DMS153 (cell line): ENCODE results near the gene SELENOT.
"Not testable (repeated sequence)": the region's sequence is repeated elsewhere in the genome, so short reads cannot be mapped to it uniquely, and the experiment has no call there.

Experiments
- DNase-seq: peaks from one replicate; lab custom pipeline; 2025; lab: John Stamatoyannopoulos, UW

Gene SELENOT

DNA sequence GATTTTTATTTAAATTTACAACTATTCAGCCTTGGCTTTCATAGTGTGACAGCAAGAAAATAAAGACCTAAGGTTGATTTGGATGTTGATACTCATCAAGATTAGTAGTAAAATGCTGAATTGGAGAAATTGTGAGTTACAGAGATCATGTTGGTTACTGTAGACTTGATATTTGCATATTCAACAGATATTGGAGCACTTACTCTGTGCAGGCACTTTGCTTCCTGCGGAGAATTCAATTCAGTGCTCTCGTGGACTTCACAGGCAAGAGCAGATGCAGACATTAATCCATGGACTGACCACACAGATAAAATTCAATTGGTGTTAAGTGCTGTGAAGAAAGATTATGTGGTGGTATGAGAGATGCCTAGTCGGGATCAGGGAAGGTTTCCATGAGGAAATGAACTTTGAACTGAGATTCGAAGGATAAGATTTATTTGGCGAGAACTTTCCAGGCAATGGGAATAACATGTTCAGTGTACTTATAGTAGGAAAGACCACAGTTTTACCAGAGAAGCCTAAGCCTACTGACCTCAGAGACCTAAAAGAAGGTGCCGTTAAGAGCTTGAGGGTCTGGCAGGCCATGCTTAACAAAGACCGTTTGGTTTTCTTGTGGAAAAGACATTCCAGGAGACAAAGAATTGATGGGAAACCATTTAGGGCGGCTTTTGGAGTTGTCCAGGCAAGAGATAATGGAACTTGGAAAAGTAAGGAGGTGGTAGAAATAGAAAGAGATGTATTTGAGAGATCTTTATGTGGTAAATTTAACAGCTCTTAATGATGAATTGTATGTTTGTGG lies 4.3 kb downstream of the SELENOT start:
- no peak for DNase-seq

DNA sequence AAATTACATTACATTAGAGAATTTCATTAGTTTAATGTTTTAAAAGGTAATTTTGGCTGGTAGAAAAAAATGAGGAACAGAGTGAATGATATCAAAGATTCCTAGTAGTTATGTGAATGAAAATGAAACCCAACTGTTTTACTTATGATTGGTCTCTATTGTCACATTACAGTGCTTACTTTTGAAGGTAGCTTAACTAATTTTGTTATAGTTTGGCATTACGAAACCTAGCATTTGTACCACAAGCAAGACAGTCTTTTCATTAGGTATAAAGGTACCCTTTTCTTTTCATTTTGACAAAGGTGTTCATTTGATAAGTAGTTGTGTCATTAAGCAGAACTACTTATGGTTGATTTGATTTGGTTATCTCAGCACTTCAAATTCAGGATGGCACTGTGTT lies 6.9 kb downstream of the SELENOT start:
- DNase-seq = no peak

DNA sequence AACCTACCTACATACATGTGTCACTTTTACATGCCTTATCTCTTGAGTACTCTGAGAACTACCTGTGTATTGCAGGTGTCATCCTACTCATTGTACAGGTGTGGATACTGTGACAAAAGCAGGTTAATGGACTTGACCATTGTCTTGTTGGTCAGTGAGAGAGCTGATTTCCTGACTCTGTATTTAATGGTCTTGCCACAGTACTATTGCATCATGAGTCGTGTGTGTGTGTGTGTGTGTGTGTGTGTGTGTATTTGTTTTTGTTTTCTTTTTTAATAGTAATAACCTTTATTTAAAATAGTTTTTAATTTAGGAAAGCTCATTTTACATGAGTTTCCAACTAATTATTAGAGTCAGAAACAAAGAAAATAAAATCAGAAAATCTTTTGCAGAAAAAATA lies 7.7 kb downstream of the SELENOT start:
- no peak for DNase-seq

DNA sequence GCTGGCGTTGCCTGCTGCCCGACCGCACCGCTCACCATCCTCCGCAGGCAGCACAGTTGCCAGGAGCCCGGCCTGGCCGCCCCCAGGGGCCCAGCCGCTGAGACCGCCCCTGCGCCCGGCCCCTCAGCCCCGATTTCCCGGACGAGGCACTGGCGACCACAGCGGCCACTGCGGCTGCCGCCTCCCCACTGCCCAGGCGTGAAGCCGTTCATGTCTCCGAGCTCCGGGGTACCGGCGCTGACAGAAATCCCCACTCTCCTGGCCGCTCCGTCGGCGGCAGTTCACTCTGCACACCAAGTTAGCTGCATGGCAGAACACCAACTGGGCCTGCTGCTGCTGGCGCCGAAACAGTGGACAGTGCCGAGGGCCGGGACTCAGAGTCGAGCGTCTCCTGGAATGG lies 8.5 kb downstream of the SELENOT start:
- DNase-seq = no peak

DNA sequence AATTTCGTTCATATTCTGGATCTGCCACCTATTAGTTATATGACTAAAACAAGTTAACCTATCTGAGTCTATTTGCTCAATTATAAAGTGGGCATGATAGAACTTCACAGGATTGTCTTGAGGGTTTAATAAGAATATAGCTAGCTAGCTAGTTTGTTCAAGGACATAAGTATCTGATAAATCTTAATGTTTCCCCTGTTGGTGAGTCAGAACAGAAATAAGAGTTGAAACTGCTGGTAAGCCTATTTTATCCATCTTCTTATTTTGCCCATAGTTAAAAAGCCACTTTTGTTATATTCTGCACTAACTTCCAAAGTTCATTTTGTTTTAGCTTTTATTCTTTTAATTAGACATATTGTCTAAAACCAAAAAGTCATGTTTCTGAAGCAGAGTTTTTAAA lies 9.4 kb downstream of the SELENOT start:
- no peak for DNase-seq

DNA sequence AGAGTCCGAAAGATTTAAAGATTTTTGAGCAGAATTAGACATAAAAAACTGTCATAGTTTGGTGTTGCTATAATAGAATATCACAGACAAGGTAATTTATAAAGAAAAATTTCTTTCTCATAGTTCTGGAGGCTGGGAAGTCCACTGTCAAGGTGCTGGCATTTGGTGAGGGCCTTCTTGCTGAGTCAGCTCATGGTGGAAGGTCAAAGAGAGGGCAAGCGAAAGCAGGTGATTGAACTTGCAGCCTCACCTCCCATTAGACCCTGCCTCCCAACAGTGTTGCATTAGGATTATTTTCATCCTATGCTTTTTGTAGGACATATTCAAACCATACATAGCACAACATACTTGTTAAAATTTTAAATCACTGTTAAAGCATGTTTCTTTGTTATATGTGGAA lies 9.9 kb downstream of the SELENOT start:
- DNase-seq = no peak

DNA sequence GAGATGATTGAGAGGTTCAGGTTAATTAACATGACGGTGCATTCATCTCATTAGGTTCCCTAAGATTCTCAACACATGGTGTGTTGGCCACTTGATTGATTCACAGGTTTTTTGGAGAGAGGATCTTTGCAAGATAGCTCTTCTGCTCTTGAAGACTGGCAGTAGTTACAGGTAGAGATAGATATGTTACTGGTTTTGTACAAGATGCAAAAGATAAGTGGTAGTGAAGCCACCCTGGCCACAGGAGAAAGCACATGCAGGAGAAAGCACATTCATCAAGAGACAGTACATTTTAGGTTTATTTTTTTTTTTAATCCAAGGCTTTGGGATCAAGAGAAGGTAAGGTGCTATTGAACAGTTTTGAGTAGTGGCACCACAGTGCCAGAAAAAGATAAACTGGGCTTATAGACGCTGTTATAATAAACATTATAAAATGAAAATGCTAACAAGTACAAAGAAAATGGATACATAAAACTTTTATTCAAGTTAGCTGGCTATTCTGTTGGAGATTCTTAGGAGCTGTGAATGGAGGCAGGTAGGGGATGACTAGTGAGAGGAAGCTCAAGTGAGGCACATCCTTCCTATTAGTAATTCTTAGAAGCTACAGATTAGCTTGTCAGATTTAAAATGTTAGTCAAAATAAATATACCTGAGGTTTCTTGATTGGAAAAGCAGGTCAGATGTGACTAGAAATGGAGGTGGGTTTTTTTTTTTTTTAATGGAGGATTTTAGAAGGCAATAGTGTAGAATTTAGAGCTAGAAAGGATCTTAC lies 10.8 kb downstream of the SELENOT start:
- no peak for DNase-seq

DNA sequence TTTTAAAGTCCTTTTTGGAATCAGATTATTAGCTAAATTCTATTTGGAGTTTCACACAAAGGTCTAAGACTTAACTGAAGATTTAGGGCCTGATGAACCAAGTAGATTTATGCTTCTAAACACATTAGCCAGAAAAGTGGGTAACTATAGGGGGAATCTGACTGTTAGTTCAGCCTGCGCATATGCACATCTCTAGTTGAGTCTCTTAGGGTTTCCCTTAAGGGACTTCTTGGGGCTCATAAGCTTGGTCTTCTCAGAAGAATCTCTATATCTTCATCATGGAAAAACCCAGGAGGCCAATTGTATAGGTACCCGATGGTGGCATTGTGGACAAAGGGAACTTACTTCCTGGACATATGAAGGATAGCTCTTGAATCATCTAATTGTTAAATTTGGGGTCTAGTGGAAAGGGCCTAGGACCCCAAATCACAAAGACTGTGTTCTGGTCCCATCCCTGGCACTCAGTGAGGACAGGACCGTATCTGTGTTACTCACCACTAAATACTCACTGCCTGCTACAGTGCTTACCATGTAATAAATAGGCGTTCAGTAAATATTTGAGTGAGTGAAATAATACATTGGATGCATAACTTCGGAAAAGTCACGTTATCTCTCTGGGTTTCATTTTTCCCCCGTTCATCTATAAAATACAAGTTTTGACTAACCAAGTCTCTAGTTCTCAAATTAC lies 17.0 kb downstream of the SELENOT start:
- DNase-seq = no peak

DNA sequence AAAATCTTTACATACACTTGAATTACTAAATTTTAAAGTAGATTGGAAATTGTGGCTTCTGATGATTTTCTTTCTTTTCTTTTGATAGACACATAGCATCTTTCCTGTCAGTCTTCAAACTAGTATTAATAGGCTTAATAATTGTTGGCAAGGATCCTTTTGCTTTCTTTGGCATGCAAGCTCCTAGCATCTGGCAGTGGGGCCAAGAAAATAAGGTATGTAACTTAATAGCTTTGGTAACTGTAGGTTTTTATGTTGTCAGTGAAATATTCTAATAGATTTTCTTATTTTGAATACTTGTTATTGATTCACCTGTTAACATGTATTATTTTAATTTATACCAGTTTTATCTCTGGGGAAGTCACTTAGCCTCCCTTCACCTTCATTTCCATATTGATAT lies 19.8 kb downstream of the SELENOT start:
- not testable (repeated sequence) for DNase-seq

DNA sequence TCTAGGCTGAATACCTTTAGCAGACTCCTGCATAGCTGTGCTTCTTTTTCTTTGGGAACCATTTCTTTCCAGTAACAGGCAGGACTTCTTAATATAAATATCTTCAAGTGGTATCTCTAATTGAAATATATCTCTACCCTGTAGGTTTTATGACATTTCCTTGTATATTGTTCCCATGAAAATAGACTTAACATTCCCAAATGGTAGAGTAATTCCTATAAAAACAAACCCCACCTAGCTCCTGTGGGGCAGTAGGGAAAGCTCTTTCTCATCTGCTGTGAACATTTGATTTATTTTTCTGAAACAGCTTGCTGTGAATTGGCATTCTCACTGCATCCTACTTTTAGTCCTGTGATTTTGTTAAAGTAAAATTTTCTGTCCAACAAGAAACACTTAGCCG lies 20.8 kb downstream of the SELENOT start:
- no peak for DNase-seq

DNA sequence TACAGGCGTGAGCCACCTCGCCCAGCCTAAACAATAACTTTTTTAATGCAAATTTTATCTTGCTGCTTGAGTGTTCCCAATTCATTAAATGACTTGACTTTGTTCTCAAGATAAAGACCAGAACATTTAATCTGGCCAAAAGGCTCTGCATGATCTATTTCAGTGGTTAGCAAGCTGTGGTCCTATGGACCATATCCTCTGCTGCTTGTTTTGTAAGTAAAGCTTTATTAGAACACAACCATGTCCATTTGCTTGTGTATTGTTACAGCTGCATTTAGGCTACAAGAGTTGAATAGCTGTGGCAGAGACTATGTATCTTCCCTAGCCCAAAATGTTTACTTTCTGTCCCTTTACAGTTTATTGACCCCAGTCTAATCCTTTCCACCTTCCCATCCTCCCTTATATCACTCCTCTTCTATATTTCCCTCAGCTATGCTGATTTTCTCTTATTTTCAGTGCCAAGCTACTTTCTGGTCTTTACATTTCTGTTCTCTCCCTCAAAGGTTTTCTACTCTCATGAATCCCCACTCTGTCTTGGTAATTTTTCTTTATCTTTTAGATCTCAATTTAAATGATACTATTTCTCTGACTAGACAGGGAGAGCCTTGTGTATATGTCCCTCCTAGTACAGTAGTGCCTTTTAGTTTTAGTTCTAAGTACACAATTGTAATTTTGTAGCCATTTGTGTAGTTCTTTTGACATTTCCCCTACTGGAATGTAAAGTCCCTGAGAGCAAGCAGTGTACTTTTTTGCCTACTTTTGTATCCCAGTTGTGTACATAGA lies 23.2 kb downstream of the SELENOT start:
- DNase-seq = no peak

DNA sequence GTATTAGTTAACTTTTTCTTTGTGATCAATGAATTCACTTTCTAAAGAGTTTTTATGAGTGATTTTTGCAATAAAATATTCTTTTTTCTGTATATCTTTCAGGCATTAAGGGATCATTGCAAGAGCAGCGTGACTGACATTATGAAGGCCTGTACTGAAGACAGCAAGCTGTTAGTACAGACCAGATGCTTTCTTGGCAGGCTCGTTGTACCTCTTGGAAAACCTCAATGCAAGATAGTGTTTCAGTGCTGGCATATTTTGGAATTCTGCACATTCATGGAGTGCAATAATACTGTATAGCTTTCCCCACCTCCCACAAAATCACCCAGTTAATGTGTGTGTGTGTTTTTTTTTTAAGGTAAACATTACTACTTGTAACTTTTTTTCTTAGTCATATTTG lies 24.4 kb downstream of the SELENOT start:
- DNase-seq = no peak

DNA sequence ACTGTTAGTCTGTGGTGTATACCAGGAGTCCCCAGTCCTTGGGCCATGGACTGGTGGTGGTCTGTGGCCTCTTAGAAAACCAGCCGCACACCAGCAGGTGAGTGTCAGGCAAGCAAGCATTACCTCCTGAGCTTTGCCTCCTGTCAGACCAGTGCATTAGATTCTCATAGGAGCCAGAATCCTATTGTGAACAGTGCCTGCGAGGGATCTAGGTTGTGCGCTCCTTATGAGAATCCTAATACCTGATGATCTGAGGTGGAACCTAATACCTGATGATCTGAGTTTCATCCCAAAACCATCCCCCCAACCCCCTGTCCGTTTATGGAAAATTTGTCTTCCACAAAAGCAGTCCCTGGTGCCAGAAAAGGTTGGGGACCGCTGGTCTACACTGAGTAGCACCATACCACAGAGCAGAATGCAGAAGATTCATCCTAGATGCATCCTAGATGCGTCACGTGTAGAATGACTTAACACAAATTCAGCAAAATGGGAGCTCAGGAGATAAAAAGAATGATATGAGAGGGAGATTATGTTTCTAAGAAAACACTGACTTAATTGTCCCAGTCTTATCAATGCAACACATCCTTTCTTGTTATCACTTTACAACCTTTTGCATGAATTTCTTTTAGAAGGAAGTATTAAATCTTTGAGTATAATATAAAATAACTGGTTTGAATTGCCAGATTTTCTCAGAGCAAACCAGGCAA lies 28.5 kb downstream of the SELENOT start:
- no peak for DNase-seq

DNA sequence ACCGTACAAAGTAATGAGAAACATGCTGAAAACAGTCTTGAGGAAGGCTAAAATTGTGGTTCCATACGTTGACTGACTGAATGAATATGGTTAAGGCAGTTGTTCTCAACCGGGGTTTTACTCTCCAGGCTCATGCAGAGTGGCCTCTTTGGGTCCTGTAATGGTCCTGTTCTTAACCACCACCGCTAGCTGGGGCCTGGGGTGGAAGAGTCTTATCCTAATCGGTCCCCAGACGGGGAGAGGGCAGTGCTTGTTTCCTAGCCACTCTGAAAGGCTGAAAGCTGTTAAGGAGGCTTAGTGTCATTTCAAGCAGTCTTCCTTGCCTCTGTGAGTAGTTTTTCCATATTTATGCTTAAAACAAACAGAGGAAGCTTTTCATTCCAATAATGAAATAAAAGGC lies 32.0 kb downstream of the SELENOT start:
- DNase-seq = no peak

DNA sequence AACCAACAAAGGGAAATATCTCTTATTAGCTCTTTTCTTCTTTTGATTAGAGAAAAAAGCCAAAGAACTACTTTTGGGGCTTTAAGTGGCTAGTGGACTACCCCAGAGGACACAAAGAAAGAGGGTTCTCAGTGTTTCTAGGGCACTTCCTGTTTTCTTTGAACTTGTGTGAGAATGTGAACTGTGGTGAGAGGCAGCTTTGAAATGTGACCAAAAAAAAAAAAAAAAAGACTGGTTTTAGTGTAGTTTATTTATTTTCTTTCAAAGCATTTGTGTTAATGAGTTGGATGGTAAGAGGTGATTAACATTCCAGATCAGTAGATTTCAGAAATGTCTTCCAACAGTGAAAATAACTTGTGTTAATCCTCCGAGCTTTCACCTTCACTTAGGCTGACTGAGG lies 32.4 kb downstream of the SELENOT start:
- no peak for DNase-seq

DNA sequence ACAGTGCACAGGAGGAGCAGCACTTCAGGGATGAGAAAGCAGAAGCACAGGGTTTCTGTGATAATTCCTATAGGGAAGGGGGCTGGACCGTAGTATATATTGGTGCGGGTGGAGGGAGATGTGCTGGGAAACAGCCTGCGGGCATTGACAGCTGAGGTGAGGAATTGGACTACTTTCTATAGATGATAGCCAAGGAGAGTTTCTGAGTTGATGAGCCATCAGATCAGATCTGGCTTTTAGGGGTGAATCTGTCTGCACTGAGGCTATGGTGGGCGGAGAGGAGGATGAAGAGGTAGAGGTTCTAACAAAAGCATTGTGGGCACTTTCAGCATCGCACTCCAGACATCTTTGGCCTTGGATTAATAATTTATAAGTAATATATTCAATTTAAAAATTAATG lies 33.1 kb downstream of the SELENOT start:
- no peak for DNase-seq

DNA sequence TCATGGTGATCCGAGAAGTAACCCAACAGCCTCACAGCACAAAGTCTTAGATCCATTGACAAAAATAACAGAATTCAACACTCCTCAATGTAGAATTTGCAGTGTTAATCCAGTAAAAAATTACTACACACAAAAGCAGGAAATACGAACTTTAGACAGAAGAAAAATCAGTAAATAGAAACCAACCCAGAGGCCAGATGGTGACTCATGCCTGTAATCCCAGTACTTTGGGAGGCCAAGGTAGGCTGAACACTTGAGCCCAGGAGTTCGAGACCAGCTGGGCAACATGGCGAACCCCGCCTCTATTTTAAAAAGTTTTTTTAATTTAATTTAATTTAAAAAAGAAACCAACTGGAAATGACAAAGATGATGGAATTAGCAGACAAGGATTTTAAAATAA lies 36.1 kb downstream of the SELENOT start:
- DNase-seq = no peak

DNA sequence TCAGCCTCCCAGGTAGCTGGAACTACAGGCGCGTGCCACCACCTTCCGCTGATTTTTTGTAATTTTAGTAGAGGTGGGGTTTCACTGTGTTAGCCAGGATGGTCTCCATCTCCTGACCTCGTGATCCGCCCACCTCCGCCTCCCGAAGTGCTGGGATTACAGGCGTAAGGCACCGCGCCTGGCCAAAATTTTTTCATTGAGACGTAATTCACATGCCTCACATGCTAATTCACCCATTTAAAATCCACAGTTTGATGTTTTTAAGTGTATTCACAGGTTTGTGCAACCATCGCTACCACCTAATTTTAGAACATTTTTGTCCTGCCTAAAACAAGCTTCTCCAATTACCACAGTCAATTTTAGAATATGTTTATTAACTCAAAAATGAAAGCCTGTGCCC lies 37.1 kb downstream of the SELENOT start:
- no peak for DNase-seq

DNA sequence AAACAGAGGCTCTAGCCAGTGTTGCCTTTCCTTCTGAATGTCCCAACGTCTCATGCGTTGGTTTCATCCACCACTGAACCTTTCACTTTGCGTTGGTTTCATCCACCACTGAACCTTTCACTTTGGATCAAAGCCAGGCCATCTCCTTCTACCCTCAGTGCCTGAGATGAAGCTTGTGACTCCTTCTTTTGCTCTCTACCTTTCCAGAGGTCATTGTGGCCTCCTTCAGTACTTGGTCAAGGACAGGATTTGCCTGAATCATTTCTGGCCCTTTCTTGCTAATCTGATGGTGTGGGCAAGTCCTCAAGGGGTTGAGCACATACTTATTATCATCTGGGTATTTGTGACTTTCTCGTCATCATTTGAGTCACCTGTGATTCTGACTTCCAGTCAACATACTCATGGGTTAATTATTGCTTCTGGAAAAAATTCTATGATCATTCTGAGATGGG lies 50.0 kb downstream of the SELENOT start:
- DNase-seq = no peak

DNA sequence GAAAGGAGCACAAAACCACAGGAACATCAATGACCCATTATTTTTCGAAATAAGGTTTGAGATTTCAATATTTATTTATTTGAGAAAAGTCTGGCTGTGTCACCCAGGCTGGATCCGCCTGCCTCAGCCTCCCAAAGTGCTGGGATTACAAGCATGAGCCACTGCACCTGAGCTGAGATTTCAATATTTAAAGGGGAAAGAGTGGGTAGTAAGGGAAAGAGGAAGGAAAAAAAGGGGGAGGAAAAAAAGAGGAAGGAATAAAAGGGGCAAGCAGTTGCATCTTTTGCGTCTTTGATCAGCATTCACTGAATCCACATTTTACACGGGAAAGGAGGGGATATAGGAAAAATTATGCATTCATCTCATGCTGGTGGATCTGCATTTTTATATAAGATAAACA lies 53.2 kb downstream of the SELENOT start:
- DNase-seq = no peak

DNA sequence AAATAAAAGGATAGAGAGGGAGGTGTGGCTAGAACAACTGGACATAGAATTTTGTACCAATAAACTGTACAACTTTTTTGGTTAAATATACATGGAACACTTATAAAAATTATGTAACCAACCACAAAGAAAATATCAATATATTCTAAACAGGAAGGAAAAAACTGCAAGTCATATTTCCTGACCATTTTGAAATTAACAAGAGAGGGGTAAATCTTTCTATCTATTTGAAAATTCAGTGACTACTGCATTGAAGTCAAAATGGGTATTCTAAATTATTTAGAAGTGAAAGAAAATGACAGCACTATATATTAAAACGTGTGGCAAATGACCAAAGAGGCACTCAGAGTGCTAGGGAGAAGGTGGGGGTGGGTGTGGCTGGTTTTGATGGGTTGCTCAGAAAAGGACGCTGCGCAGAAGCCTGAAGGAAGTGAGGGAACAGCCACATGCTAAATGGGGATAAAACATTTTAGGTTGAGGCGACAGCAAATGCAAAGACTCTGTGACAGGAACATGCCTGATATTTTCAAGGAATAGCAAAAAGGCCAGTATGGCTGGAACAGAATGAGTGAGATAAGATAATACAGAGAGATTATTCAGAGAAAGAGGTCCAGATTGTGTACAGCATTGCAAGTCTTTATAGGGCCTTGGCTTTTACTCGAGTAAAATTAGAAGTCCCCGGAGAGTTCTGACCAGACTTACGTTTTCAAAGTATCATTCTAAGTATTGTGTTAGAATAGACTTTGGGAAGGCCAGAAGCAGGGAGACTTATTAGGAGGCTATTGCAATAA lies 59.5 kb downstream of the SELENOT start:
- DNase-seq = no peak
